GM21381 (cell line): ENCODE measurements around the gene ENGASE.

ENCODE experiments used
- ATAC-seq: cut with Tn5 transposase; IDR thresholded peaks from one replicate; pipeline ENCODE4 v1.9.1; 2021; ENCODE audit warnings: mild to moderate bottlenecking, moderate library complexity; ENCODE audit not compliant: unreplicated experiment

Gene ENGASE

DNA sequence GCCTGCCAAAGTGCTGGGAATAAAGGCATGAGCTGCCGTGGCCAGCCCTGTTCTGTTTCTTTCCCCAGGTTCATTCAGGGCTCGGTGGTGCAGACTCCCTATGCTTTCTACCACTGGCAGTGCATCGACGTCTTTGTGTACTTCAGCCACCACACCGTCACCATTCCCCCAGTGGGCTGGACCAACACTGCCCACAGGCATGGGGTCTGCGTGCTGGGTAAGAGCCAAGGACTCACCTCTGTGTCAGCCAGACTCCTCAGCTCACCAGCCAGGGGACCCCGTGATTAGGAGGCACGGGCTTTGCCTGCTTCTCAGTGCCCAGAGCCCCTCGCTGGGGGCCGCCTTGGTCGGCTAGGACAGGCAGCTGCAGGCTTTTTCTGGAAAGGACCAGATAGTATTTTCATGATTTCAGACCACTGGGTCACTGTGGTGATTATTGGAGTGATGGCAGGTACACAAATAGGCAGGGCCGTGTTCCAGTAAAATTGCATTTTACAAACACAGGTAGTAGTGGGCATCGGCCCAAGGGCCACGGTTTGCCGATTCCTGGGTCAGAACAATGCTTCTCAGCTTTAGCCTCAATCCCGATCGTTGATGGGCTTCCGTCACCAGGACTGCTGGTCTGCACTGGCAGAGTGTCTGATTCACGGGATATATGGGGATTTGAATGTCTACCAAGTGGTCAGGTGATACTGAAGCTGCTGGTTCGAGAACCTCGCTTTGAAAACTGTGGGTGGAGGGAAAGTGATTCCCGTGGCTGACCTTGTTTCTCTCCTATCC lies 5.0 kb downstream of the ENGASE start:
- ATAC-seq: no peak

DNA sequence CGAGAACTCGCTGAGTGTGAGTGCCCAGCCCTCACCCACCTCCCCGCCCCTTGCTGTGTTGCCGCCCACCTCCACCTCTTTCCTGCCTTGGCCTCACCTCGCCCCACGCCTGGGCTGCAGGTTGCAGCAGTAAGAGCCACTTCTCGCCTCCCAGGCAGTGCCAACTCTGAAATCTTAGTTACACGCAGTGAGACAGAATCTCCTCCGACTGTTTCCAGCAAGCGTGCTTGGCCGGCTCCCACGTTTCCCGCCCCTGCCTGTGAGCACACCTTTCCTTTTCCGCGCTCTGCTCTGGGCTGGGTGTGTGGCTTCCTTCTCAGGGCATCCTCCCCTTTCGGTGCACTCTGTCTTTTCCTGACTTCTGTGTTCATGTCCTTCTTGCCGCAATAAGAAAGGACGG lies 5.7 kb downstream of the ENGASE start:
- no peak for ATAC-seq

DNA sequence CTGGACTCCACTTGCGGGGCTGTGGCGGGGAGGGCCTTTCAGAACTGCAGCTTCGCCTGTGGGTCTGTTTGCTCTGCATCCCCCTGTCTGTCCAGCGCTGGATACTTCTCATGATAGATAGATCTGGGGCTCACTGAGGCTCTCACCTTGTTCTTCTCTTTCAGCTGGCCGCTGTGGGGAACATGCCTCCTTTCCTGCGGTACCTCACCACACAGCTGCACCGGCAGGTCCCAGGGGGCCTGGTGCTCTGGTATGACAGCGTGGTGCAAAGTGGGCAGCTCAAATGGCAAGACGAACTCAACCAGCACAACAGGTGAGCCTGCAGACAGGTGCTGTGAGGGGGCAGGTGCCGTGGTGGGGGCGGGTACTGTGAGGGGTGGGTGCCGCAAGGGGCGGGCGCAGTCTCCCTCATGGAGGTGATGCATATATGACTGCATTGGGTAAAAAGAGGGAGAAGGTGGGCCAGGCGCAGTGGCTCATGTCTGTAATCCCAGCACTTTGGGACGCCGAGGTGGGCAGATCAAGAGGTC lies 6.2 kb downstream of the ENGASE start:
- ATAC-seq: no peak

DNA sequence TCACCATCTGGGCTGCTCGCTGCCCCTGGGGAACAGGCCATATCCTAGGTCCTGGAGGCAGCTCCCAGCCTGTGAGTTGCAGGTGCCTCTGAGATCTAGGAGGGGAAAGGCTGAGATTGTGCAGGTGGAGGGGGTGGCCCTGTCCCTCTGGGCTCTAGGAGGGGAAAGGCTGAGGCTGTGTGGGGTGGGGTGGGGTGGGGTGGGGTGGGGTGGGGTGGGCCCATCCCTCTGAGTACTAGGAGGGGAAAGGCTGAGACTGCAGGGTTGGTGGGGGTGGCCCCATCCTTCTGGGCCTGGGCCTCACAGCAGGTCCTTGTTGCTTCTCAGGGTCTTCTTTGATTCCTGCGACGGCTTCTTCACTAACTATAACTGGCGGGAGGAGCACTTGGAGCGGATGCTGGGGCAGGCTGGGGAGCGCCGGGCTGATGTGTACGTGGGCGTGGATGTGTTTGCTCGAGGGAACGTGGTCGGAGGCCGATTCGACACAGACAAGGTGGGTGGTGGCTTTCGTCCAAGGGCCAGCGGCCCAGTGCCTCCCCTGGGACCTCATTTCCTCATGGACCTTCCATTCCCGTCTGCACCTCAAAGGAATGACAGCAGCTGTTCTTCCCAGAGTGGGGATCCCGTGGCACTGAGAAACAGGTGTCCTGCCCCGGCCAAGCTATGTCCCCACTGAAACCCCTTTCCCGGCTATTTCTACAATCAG lies 7.1 kb downstream of the ENGASE start:
- no peak for ATAC-seq

DNA sequence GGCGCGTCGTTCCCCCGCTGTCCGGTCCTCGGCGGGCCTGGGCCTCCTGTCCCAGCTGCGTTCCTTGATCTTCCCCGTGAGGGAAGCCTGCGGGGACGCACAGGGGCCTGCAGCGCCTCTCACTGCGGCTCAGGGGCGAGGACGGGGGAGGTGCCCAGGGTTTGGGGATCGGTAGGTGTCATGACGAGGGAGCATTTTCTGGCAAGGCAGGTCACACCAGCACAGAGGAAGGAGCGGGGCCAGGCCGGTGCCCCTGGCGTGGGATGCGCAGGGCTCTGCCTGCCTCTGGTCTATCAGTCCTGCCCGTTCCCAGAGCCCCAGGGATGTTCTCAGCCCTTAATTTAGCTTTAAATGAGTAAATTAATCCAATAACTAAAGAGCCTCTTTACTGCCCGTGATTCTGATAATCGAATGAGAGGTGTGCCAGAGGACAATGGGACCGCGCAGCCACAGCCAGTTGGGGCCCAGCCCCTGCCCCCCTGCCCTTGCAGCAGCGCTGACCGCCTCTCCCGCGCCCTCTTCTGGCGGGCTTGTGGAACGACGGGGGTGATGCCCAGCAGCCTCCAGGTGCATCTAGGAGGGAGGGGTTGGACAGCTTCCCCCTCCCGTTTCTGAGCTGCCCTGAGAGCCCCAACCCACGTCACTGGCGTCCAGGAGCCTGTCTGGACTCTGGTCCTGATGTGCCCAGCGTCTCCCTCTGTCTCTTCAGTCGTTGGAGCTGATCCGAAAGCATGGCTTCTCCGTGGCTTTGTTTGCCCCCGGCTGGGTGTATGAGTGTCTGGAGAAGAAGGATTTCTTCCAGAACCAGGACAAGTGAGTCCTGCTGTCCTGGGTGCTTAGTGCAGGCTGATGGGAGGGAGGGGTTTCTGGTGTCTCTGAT lies 7.9 kb downstream of the ENGASE start:
- ATAC-seq: no peak

DNA sequence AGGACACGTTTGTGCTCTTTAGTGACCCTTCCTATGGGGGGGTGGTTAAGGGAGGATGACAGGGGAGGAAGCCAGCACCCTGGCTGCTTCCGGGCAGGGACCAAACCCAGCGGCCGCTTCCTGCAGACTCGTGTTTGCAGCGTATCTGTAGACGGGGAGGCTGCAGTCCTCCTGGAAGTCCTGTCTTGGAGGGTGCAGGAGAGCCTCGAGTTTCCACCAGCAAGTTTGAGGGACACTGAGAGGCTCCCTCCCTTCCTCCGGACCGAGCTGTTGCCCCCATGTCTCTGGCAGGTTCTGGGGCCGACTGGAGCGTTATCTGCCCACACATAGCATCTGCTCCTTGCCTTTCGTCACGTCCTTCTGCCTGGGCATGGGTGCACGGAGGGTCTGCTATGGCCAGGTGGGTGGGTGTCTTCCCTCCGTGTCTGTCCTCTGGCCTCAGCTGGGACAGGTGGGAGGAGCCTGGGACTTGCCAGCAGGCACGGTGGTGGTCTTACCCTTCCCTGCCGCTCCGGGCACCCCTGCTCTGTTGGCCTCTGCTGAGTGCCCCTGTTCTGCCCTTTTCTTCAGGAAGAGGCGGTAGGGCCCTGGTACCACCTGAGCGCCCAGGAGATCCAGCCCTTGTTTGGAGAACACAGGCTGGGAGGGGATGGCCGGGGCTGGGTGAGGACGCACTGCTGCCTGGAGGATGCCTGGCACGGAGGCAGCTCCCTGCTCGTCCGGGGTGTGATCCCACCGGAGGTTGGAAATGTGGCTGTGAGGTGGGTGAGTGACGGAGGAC lies 8.8 kb downstream of the ENGASE start:
- ATAC-seq: no peak

DNA sequence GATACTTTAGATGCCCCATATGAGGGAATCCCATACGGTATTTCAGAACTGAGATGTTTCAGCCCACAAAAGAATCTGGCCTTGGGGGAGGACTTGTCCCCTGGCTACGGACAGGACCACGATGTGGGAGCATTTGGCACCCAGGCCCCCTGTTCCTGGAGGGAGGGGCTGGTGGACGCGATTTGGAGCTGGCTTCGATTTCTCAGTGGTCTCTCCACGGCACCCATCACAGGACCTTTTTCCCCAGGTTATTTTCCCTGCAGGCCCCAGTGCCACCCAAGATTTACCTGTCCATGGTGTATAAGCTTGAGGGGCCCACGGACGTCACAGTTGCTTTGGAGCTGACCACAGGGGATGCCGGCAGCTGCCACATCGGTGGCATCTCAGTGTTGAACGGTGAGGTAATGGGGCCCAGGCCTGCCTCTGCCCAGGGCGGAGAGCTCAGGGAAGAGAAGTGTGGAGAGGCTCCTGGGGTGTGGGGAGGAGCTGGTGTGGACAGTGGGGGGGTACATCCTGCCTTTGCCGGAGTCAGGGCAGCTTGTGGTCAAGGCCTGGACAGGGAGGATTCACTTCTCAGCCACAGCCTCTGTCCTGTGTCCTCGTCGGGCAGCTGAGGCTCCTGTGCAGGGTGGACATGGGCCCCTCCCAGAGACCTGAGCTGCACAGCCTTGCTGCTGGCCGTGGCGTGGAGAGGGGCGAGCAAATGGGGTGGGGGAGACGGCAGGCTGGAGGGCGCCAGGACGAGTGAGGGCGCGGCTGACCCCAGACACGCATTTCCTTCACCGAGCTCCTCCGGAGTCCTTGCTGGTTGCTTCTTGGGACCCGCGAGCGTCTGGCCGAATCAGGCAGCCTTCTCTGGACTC lies 9.9 kb downstream of the ENGASE start:
- ATAC-seq: no peak

DNA sequence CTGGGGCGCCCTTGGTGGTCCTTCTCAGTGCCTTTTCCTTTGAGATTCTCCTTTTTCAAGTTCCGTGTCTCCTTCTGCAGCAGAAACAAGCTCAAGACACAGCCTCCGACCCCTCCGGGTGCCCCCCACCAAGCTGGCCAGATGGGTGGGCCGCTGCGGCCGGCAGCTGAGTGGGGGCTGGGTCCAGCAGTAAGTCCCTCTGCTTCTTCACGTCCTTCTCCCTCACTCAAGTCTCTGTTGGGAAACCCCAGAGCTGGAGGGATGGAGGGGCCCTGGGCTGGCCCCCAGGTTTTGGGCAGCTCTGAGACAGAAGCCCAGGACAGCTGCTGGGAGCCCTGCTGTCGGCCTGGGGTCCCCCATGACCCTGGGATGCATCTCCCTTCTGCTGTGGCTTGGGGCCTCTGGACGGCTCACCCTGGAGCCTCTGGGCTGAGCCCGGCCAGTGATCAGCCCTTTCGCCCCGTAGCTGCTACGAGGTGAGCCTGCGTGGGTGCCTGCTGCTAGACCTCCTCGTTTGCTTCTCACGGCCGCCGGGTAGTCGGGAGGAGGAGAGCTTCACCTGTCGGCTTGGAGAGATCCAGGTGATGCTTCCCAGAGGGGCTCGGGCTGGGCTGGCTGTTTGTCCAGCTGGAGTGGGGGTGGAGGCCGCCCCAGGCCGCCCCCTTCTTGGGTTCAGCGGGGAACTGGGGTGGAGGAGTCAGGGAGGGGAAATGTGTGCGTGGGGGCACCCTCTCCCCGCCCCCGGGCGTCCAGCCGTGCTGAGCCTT lies 10.7 kb downstream of the ENGASE start:
- ATAC-seq: no peak

DNA sequence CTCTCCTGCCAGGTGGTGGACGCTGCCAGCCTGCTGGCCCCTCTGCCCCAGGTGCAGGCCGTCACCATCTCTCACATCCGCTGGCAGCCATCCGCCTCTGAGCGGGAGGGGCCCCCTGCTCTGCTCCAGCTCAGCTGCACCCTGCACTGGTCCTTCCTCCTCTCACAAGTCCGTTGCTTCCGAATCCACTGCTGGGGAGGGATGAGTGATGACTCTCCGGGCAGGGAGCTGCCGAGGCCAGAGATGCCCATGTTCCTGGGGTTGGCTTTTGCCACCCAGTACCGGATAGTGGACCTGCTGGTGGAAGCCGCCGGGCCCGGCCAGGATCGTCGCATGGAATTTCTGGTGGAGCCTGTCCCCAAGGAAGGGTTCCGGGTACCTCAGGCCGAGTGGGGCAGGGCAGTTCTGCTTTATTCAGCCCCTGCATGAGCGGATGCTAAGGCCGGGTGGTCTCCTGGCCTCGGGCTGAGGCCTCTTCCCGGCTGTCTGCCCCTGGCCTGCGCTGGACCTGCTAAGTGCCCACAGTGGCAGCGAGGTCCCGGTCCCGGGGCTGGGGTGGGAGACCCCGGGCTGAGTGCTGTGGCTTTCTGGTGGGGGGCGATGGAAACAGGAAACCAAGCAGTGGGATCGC lies 11.4 kb downstream of the ENGASE start:
- ATAC-seq: no peak

DNA sequence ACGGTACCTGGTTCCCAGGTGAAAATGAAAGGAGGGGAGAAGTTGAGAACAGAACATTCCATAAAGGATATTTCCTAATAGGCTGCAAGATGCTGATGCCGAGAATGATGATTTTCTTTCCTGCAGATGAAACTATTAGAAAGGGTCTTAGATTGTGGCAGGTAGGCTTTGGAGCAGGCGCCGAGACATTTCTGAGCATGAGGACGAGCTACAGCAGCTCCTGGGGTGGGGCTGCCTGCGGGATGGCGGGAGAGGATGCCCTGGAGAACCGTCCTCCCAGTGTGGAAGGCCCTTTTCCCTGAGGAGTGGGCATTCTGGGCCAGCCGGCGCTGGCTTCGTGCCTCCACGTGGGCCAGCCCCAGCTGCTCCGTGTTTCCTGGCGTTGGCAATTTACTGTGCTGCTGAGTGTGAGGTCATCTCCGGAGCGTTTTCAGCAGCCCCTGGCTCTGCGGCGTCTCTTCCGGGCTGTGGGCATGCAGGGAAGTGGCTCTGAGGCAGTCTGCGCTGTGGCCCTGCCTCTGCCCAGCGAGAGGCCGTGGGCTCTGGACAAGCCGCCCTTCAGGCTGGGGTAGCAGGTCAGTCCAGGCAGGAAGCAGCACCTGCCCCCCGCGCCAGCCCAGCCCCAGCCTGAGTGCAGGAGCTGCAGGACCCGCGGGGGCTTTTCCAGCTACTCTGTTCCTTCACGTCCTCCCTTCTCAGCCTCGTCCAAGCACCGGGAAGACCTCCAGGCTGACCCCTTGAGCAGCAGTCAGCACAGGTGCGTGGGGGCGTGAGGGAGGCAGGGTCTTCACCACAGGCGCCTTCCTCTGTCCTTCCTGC lies 12.2 kb downstream of the ENGASE start:
- no peak for ATAC-seq

DNA sequence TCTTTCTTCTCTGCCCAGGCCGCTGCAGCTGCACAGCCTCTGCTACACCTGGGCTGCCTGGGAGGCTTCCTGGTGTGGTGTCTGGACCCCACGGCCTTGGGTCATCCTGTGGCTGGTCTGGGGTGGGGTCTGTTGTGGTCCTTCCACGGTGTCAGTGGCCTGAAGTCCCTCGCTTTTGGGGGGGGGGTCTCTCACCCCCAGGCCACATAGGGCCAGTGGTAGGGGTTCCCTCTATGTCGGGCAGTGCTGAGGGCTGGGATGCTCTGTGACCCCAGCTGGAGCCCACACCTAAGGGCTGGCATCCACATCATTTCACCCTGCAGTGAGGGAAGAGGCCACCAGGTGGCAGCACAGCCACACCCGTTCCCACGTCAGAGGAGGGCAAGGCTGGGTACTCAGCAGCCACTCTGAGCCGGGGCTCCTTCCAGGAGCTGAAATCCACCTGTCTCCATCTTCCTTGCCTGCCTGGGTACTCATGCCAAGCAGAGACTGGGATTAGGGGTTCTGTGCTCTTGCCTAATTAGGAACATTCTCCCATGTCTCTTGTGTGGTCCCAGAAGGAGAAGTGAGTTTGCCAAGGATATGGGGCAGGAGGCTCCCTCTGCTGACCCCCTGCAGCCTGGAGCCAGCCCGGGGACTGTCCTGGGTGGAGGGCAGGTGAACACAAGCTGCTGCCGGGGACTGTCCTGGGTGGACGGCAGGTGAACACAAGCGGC lies 13.0 kb downstream of the ENGASE start:
- no peak for ATAC-seq

DNA sequence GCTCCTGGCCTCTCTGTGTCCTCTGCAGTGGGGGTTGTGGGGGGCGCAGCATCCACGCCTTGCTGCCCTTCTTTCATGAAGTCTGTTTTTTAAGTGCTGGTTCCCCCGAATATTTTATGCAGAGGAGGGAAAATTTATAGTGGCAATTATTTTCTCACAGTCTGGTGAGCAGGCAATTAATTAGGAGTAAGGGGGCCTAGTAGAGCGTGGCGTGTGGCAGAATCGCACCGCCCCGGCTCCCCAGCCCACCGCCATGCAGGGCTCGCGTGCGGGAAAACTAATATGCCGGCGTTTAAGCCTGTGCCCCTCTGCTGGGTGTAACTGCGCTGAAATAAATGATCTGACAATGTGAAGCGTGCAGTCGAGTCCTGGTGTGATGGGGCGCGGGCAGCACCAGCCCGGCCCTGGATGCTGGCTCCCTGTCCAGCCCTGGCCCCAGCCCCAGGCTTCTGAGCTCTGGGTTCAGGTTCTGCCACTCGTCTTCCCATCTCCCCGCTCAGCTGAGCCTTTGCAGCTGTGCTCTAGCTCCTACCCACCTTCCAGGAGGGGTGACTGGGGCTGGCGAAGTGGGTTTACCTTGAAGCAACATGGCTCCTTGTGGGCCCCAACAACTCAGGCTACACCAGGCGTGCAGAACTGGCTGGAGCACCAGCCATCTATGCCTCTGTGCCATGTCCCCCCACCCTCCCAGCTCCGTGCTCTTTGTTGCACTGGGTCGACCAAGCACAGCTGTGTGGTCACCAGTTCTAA lies 13.8 kb downstream of the ENGASE start:
- ATAC-seq: no peak

DNA sequence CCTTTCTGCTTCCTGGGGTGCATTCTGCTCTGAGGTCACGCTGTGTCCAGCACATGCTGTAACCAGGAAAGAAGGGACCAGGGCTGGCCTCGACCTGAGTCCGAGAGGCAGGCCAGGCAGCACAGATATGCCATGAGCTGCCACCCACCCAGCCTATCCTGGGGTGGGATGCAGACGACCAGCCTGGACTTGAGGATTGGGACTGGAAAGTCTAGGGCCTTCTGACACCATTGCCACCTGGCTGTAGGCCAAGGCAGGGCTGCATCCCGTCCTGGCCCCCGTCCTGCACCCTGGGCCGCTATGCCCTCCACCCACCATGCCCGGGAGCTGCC lies 14.3 kb downstream of the ENGASE start:
- ATAC-seq: no peak

DNA sequence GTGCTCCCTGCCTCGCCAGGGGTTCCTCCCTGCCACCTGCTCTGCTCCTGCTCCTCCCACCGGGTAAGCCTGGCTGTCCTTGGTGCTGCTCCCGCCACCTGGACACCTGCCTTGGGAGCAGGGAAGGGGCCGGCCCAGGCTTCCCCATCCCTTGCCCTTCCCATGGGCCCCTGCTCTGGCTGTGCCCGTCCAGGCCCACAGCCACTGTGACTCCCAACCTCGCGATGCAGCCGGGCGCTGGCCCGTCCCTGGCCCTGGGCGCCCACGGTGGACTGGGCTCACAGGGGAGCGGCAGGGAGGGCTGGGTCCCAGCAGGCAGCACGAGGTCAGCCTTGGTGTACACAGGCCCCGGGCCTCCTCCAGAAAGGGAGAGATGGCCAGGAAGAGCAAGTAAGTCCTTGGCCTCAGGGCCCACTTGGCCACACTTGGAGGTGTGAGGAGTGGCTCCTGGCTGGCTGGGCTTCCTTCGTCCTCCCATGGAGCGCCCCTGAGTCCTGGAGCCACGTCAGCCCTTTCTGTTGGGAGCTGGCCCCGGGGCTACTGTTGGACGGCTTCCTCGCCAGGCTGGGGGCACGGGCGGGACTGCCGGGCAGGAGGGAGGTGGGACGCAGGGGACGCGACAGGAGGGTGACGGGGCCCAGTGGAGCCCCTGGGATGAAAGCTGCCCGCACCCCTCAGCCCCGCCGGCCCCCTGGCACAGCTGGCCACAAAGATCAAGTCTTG lies 15.3 kb downstream of the ENGASE start:
- ATAC-seq: no peak

DNA sequence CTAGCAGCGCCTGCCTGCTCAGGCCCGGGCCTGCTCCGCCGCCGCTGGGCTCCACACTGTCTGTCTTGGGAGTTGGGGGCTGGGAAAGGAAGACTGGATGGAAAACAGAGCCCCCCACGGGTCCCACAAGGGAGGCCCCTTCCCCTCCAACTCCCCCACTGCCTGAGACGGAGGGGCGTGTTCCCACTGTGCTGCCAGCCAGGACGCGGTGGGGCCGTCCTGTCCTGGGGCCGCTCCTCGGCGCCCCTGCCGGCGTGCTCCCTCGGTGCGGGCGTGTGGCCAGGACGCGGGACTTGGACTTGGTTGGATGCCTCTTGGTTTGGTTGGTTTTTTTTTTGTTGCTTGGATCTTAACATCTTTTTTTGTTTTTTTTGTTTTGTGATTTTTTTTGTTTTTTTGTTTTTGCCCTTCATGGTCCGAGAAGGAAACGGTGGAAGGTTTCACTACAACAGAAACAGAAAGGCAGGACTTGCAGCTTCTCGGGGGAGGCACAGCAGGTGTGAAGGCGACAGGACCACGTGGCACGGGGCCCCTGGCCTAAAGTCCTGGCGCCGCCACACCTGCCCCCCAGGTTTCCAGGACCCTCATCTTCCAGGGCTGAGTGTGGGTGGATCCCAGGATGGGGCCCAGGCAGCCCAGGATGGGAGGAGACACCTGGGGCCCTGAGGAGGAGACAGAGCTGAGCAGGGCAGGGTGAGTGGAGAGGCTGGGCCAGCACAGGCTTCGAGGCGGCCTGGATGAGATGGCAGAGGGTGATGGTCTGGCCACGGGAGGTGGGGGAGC lies 16.0 kb downstream of the ENGASE start:
- no peak for ATAC-seq
